ENCODE results near the gene WNK2.

Gene WNK2

DNA sequence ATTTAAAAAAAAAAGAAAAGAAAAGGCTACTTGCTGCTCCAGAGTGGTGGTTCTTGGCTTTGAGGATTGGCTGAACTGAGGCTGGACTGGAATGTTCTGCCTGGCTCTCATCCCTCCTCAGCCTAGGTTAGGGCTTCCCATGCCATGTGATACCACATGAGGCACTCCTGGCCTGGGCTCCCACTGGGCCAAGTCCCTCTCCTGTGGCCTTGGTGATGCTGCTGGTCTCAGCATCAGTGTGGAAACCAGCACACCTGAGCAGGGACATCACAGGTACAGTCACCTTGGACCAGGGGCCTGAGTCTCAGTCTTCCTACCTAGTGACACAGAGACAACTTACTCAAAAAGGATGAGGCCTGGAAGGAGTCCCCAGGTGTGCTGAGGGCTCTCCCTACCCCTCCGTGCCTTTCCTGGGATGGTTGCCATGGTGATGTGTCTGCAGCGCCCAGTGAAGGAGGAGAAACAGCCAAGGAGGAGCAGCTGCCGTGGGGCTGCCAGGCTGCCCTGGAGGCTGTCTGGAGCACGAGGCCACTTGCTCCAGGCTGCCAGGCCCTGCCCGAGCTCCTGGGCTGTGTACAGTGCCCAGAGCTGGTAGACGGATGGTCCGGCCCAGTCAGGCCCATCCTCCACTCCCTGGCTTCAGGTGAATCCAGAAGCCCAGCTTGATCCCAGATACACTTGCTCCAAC, 71.0 kb downstream of the WNK2 start:
- no peak for DNase-seq (ENCODE audit: low spot score)

GRCh38 chr9:93255494-93255867, 71.5 kb downstream of the WNK2 start:
- DNase-seq (ENCODE audit: low spot score) = no peak

- DNase-seq (ENCODE audit: low spot score) = no peak
Measured at GRCh38 chr9:93255994-93256877, 72.3 kb downstream of the WNK2 start.

GRCh38 chr9:93256878-93257807, 73.2 kb downstream of the WNK2 start:
- DNase-seq (ENCODE audit: low spot score) = no peak

GRCh38 chr9:93257808-93258331, 73.9 kb downstream of the WNK2 start:
- no peak for DNase-seq (ENCODE audit: low spot score)

- no peak for DNase-seq (ENCODE audit: low spot score)
Measured at GRCh38 chr9:93258419-93258817, 74.5 kb downstream of the WNK2 start.

DNA sequence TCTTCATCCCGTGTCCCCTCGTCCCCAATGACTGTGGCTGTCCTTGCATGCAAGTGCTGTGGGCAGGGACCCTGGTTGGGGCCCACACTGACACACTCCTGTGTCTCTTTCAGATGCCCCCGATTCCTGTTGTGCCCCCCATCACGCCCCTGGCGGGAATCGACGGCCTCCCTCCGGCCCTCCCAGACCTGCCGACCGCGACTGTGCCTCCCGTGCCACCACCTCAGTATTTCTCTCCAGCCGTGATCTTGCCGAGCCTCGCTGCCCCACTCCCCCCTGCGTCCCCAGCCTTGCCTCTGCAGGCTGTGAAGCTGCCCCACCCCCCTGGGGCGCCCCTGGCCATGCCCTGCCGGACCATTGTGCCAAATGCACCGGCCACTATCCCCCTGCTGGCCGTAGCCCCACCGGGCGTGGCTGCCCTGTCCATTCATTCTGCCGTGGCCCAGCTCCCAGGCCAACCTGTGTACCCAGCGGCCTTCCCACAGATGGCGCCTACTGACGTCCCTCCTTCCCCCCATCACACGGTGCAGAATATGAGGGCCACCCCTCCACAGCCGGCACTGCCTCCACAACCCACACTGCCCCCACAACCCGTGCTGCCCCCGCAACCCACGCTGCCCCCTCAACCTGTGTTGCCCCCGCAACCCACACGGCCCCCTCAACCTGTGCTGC, 75.0 kb downstream of the WNK2 start:
- DNase-seq (ENCODE audit: low spot score) = no peak

- DNase-seq (ENCODE audit: low spot score) = no peak
Measured at GRCh38 chr9:93259490-93260262, 75.7 kb downstream of the WNK2 start.

- DNase-seq (ENCODE audit: low spot score) = no peak
Measured at GRCh38 chr9:93260263-93261066, 76.5 kb downstream of the WNK2 start.

- DNase-seq (ENCODE audit: low spot score) = no peak
Measured at GRCh38 chr9:93261281-93261680, 77.3 kb downstream of the WNK2 start.

DNA sequence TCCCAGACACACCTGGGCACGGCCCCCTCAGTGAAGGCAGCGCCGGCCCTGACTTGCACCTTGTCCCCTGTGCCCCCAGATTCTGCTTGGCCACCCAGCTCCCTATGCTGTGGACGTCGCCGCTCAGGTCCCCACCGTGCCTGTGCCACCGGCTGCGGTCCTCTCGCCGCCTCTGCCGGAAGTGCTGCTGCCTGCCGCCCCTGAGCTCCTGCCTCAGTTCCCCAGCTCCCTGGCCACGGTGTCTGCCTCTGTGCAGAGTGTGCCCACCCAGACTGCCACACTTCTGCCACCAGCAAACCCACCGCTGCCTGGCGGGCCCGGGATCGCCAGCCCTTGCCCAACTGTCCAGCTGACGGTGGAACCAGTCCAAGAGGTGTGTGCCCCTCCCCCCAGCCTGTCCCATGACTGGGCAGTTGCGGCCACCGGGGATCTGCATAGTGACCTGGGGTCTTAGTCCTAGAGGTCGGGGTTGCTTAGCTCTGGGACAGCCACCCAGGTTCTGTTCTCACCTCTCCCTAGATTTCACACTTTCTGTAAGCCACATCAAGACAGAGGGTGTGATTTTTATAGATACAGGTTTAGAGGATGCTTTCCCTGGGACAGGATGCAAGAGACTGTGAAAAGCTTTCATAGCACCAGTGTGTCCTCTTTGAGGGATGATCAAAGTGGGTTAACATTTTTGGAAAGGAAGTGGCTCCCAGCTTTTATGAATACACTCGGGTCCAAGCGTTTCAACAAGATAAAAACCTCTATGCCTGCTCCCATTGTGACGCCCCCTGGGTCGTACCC, 78.0 kb downstream of the WNK2 start:
- no peak for DNase-seq (ENCODE audit: low spot score)

DNA sequence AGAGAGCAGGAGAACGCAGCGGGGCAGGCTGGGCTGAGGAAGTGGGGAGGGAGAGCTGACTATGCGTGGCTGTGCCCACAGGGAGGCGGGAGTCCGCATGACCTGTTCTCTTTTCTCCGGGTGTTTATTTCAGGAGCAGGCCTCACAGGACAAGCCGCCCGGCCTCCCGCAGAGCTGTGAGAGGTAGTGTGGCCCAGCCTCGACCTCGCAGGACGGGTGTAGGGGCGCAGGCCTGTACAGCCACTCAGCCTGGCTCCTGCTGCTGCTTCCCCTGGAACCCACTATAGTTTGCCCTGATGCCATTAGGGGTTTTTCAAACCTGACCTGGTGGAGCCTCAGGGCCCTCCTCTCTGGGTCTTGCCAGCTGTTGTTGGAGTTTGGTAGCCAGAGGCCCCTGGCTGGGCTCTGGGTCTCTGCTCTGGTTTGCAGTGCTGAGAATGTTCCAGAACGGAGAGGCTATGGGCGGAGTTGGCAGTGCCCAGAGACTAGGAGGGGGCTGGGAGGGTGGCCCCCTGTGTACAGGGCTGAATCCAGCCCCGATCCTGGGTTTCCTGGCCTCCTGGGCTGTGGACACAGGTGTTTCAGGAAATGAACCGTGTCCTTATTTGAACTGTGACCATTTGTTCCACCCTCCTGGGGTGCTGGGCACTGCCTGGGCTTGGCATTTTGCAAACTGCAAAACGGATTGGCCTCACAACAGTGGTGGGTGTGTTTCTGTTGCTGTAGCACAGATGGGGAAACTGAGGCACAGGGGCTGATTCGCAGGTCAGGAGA, 78.8 kb downstream of the WNK2 start:
- no peak for DNase-seq (ENCODE audit: low spot score)

GRCh38 chr9:93263334-93264229, 79.6 kb downstream of the WNK2 start:
- no peak for DNase-seq (ENCODE audit: low spot score)

DNA sequence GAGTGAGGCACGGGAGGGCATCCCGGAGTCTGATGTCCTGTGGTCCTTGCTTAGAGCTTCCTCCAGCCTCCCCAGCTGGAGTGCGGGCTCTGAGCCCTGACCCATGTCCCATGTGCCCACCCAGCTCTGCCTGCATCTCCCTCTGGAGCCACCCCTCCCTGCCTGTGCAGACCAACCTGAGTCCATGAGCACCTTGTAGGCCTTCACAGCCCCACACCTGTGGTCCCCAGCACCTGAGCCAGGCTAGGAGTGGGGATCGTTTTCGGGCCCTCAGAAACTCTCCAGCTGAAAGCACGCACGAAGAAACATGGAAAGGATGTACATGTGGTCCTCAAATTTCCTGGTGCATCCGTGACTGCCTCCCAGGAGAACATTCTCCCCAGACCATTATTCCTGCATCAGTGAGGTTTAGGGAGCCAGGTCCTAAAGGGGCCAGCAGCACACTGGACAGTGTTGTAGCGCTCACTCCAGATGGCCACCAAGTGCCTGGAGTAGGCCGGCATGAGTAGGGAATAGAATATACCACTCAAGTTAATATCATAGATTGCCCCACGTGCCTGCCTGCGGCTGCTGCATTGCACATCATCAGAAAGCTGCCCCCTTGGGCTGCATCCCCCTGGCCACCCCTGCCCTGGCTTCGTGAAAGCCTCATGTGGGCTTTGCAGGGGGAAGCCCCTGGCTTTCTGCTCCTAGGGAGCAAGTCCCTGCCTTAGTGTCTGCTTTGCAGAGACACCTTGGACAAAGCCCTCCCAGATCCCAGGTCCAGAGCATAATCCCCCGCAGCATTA, 80.6 kb downstream of the WNK2 start:
- no peak for DNase-seq (ENCODE audit: low spot score)

GRCh38 chr9:93265301-93265971, 81.5 kb downstream of the WNK2 start:
- DNase-seq (ENCODE audit: low spot score) = no peak

DNA sequence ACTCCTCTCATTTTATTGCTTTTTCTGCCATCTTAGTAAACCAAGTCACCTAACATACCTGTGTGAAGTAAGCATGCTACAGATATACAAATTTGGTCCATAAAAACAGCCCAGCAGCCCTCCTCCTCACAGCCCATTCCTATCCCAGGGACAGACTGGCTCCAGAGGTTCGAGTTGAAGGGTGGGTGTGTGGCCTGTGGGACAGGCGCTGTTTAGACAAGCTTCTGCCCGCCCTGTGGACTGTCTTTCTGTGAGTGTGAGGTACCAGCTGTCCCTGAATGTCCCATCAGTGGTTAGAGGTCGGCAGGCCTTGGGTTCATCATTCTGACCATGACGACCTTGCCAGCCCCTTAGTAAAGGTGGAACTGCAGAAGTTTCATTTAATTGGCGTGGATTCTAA, 82.0 kb downstream of the WNK2 start:
- DNase-seq (ENCODE audit: low spot score) = no peak

Data from HuH-7.5 (cell line).